ENCODE results near the gene FAM13B.
"Not testable (repeated sequence)": the region's sequence is repeated elsewhere in the genome, so short reads cannot be mapped to it uniquely, and the experiment has no call there.

The FAM13B gene

DNA sequence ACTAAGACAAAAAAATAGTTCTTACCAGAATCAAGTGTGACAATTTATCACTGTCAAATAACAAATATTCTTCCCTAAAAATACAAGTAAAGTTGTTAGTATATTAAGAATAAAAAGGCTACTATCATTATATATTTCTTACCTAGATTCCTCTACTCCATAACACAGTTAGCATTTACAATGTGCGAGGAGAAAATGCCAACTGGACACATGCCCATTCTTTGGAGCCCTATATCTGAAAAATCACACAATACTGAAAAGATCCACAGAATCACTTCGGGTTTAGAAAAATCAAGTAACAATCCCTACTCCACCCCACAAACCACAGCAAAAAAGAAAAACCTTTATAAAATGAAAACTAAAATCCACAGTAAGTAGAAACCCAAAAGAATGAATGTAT is 72.7 kb downstream of the FAM13B start:
- no peak for DNase-seq

- DNase-seq = no peak
These were observed 73.4 kb downstream of the FAM13B start for GRCh38 chr5:137959488-137959887.

DNA sequence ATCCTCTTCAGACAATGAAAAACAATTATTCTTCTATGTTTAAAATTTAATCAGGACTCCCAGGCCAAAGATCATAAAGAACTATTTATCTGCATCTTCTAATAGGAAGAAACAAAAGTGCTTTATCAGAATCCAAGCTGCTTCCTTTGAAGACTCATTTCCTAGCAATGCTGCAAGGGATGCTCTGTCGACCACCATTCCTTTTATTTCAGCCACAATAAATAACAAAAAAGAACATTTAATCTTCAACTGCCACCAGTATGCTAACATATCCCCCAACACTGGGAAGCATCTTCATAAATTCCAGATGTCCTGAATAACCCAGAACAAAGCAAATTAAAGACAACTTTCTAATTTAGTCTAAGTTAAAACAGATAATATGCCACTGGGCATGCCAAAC is 74.9 kb downstream of the FAM13B start:
- DNase-seq = no peak

DNA sequence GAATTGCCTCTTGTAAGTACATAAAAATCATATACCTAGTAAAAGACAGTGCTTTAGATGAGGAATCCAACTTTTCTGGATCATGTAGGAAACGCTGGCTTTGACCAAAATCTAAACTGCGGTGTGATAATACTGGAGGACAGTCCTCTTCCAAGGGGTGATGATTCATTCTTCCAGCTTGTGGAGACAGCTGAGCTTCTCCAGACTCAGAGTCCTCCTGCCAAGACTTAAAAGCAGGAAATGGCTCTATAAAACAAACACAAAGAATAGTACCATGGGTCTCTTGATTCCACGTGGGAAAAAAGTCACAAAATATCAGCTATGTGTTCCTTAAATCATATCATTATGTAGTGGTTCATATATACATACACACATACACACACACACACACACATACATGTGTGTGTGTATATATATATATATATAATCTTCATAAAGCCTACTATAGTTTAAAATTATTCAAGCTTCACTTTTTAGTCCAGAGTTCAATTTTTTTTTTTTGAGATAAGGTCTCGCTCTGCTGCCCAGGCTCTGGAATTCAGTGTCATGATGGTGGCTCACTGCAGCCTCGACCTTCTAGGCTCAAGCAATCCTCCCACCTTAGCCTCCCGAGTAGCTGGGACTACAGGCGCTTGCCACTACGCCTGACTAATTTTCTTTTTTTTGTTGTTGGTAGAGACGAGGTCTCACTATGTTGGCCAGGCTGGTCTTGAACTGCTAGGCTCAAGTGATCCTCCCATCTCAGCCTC is 78.6 kb downstream of the FAM13B start:
- no peak for DNase-seq

GRCh38 chr5:137945825-137946224 is 87.1 kb downstream of the FAM13B start:
- DNase-seq = no peak

- DNase-seq = not testable (repeated sequence)
These were observed 88.6 kb downstream of the FAM13B start for GRCh38 chr5:137944280-137944679.

DNA sequence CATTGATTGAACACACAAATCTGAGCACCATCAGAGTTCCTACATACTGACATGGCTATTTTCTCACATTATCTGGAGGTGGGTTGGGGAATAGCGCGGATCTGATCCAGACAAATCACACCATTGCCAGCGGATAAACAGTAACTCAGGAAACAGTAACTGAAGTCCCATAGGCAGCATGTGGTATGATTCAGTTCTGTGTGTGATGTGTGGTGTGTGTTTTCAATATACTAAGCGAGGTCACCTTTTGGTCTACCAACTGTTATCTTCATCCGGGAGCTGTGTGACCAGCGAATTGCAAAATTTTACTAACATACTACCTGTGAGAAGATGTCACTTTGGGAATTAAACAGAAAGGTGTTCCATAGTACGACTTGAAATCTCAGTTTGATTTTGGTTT is 93.5 kb downstream of the FAM13B start:
- no peak for DNase-seq

DNA sequence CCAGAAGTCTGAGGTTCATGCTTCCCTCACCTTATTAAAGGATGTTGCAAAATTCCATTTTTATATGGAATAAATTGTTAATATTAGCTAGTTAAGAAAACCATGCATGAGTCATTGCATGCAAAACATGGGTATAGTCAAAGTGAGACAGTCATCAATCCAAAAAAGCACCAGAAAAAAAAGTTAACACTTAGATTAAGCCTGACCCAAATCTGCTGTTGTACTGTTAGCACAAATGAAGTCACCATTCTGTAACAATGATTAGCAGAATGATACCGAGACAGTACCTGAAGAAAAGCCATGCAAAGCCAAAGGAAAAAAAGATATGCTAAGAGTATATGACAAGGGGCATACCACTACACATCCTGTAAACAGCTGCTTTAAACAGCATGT is 94.1 kb downstream of the FAM13B start:
- no peak for DNase-seq

GRCh38 chr5:137937994-137938750 is 94.7 kb downstream of the FAM13B start:
- no peak for DNase-seq

GRCh38 chr5:137935694-137936093 is 97.2 kb downstream of the FAM13B start:
- DNase-seq = no peak

DNA sequence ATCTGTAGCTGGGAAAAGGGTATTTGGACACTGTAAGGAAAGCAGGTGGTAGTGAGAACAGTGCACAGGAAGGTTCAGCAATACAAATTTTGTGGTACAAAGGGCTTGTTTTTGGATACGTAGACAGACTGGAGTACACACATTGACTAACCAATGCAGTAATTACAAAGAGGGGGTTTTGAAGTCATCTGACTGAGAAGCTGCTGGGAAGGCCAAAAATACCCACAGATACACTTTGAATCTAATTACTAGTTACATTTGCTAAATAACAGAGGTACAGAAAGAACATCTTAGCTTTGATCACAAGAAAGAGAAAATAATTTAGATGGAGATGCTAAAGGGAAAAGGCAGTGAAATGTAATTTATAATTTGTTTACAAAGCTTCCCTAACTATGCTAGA is 97.7 kb downstream of the FAM13B start:
- no peak for DNase-seq

DNA sequence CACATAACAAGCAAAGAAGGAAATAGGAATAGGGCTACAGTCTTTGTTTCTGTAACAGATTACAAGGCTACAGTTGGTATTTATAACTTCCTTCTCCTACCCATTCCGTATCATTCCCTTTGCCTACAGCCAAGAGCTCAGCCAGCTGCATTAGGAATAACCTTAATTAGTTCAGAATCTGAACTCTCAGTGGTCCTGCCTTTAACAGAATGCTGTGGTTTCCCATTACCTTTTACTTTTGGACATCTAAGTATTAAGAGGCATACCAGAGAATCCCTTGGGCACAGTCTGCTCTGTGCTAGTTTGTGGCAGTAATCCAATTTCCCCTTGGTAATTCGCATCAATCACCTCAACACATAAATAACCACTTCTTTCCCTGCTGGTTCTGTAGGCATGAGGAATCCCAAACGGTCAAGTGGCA is 99.4 kb downstream of the FAM13B start:
- no peak for DNase-seq

DNA sequence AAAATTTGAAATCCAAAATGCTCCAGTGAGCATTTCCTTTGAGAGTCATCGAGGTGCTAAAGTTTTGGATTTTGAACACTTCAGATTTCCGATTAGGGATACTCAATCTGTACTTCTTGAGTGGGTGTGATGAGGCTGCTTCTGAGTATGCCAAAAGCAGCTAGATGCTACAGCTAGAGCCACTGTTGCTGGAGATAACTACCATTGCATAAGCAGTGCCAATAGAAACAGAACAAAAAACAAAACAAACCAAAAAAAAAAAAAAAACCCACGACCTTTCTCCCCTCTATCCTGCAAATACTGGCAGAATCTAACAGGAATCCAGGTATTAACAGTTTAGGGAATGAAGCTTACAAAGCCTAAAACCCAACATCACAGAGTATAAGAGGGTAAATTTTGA is 100.1 kb downstream of the FAM13B start:
- DNase-seq = no peak

GRCh38 chr5:137923856-137924255 is 109.0 kb downstream of the FAM13B start:
- no peak for DNase-seq

DNA sequence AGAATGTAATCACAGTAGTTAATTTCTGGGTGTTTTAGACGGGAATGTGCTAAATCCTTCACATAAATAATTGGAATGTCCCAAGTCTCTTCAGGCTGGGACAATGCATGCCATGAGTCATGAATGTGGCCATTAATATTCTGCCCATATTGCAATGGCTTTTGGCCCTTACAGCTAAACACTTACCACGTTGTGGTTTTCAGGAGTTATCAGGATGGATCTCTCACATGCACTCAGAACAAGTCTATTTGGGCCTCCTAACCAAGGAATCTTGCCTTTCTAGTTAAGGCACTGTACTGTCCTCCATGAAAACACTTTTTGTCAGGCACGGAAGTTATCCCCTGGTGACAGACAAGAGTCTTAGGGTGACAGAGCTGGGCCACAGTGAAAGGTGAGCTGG is 110.9 kb downstream of the FAM13B start:
- no peak for DNase-seq

DNA sequence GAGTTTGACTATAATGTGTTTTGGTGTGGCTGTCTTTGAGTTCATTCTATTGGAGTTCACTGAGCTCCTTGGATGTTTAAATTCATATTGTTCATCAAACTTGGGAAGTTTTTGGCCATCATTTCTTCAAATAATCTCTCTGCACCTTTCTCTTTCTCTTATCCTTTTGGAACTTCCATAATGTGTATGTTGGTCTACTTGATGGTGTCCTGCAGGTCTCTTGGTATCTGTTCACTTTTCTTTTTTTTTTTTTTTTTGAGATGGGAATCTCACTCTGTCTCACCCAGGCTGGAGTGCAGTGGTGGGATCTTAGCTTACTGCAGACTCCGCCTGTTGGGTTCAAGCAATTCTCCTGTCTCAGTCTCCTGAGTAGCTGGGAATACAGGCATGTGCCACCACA is 116.0 kb downstream of the FAM13B start:
- DNase-seq = no peak

DNA sequence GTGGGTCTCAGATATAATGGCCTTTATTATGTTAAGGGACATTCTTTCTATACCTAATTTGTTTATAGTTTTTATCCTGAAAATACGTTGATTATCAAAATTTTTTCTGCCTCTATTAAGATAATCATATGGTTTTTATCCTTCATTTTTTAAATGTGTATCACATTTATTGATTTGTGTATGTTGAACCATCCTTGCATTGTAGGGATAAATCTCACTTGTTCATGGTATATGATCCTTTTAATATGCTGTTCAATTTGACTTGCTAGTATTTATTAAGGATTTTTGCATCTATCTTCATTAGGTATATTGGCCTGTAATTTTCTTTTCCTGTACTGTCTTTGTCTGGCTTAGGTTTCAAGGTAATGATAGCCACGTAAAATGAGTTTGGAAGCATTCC is 118.1 kb downstream of the FAM13B start:
- no peak for DNase-seq

DNA sequence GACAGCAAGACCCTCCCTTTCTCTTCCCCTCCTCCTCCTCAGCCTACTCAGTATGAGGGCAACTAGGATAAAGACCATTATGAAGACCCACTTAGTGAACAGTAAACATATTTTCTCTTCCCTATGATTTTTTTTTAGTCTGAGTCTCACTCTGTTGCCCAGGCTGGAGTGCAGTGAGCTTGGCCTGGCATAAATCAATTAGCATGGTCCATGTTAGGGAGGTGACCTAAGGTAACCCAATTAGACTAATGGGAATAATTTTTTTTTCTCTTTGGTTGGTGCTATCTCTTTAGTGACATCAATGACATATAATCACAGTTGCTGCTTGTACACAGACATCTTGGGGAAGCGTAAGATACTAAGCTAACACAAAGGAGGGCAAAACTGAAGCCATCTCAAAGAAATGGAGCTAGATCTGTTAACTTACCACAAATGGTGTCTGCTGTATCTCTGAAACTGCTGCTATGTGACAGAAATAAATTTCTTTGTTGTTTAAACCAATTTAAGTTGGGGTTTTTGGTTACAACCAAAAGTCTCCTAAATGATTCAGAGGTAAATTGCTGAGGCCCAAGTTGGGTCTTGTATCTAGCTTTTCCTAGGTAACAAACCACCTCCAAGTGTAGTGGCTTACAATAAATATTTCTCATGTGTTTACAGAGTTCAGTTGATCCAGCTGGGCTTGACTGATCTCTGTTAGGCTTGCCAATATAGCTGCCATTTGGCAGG is 130.3 kb downstream of the FAM13B start:
- no peak for DNase-seq

DNA sequence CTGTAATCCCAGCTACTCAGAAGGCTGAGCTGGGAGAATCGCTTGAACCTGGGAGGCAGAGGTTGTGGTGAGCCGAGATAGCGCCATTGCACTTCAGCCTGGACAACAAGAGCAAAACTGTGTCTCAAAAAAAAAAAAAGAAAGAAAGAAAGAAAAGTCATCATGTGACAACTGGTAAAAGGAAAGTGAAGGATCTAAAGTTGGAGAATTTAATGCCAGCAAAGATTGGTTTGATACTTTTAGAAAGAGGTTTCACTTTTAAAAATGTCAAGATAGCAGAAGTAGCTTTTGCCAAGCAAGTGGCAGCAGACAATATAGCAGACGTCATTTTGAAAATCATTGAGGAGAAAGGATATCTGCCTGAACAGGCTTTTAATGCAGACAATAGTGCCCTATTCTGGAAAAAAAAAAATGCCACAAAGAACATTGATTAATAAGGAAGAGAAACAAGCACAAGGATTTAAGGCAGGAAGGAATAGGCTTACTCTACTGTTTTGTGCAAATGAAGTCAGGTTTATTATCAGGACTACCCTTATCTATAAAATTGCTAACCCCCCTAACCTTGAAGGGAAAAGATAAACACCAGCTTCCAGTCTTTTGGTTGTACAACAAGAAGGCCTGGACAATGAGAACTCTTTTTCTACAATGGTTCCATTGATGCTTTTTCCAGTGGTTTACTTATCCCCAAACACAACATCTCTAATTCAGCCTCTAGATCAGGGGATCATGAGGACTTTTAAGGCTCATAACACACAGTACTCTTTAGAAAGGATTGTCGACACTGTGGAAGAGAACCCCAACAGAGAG is 131.7 kb downstream of the FAM13B start:
- DNase-seq = no peak

- DNase-seq = no peak
These were observed 133.4 kb downstream of the FAM13B start for GRCh38 chr5:137899493-137899892.

DNA sequence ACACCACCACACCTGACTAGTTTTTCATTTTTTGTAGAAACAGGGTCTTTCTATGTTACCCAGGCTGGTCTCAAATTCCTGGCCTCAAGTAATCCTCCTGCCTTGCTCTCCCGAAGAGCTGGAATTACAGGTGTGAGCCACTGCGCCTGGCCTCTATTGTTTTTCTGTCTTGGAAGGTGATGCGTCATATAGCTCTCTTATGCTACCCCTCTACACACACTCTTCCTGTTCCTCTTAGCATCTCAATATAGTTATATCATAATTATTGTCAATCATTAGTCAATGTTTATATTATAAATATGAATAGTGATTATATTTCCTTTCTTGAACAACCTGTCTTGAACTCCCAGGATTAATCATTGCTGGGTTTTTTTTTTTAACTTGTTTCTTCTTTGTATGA is 136.3 kb downstream of the FAM13B start:
- no peak for DNase-seq

DNA sequence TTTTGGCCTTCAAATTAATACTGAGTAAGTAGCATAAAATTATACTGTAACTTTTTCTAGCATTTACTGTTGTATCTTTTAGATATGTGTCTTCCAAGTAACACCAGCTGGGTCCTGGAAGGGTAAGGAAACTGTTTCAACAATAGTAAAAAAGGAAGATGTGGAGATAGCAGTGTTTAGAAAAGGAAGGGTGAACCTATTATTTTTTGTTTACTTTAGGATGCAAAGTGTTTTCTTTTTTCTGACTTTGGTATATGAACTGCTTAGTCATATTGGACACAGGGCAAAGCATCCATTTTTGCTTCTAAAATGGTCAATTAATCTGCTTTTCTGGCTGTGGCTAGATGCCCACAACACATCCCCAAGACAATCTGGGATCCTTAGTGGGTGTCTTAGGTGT is 138.3 kb downstream of the FAM13B start:
- DNase-seq = no peak

- DNase-seq = no peak
These were observed 141.0 kb downstream of the FAM13B start for GRCh38 chr5:137891849-137892248.

Measured in inflammatory macrophage (primary cell).